HG02943 (cell line): ENCODE data around the gene ALKBH3.

Source experiments
- ATAC-seq: cut with Tn5 transposase; IDR thresholded peaks from one replicate; pipeline ENCODE4 v1.9.1; 2021; ENCODE audit warnings: mild to moderate bottlenecking, low read depth, moderate library complexity; ENCODE audit not compliant: unreplicated experiment

The ALKBH3 gene

GRCh38 chr11:43936076-43936475 is 55.4 kb downstream of the ALKBH3 start:
- ATAC-seq = no peak

- no peak for ATAC-seq
Measured at GRCh38 chr11:43937434-43938411, 57.1 kb downstream of the ALKBH3 start.

- ATAC-seq = no peak
Measured at GRCh38 chr11:43941257-43941994, 60.8 kb downstream of the ALKBH3 start.

GRCh38 chr11:43942662-43943371 is 62.2 kb downstream of the ALKBH3 start:
- no peak for ATAC-seq

- ATAC-seq = no peak
Measured at GRCh38 chr11:43943372-43943930, 62.8 kb downstream of the ALKBH3 start.

- ATAC-seq = no peak
Measured at GRCh38 chr11:43943931-43944751, 63.5 kb downstream of the ALKBH3 start.

- no peak for ATAC-seq
Measured at GRCh38 chr11:43944761-43945311, 64.2 kb downstream of the ALKBH3 start.

GRCh38 chr11:43947003-43947500 is 66.4 kb downstream of the ALKBH3 start:
- ATAC-seq = no peak

GRCh38 chr11:43947815-43948214 is 67.2 kb downstream of the ALKBH3 start:
- no peak for ATAC-seq

- ATAC-seq = no peak
Measured at GRCh38 chr11:43948341-43949225, 68.0 kb downstream of the ALKBH3 start.

GRCh38 chr11:43950311-43950855 is 69.8 kb downstream of the ALKBH3 start:
- ATAC-seq = no peak

- no peak for ATAC-seq
Measured at GRCh38 chr11:43951231-43951630, 70.6 kb downstream of the ALKBH3 start.

GRCh38 chr11:43952020-43952400 is 71.4 kb downstream of the ALKBH3 start:
- ATAC-seq = no peak

GRCh38 chr11:43952401-43953342 is 72.0 kb downstream of the ALKBH3 start:
- no peak for ATAC-seq

- no peak for ATAC-seq
Measured at GRCh38 chr11:43953521-43953920, 72.9 kb downstream of the ALKBH3 start.

GRCh38 chr11:43954241-43954640 is 73.6 kb downstream of the ALKBH3 start:
- ATAC-seq = no peak
